ENCODE measurements around the gene TRAPPC5. TPM values are rescaled to one million over a fixed set of nuclear protein-coding genes. Genes with fewer than 3 reads are reported as not detected.

TRAPPC5 gene
- total RNA-seq, 2 donors from 2014 or later = 69.8 to 70.0 TPM

DNA sequence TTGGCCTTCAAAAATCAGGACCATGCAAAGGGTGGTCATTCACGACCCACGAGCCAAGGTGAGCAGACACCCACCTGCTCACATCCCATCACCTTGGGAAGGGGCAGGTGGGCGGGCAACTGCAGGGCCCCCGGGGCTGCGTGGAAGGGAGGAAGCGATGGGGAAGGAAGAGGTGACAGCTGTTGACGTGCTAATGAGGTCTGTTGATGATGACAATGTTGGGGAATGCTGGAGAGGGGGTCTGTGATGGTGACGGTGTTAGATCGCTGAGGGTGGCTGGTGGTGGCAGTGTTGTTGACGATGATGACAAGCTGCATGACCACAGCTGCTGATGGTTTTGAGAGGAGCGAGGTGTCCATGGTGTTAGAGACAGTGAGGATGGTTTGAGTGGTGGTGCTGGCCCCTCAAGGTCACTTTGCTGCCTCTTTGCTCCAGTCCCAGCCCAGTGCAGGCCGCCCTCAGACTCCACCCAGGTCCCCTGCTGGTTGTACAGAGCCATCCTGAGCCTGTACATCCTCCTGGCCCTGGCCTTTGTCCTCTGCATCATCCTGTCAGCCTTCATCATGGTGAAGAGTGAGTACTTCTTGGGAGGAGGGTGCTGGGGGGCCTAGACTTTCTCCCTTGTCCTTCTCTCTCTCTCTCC lies 2.8 kb upstream of the TRAPPC5 start:
- H3K27ac ChIP-seq = no peak overlapping the region
- ATAC-seq (ENCODE audit: insufficient number of reproducible peaks, low FRiP score, low read depth) (no peak), DNase-seq (ENCODE audit: low spot score) (no peak)
- no peak overlapping the region for H3K4me3 ChIP-seq
- H3K9me3 ChIP-seq = no peaks in the 10 kb centered on the region
- H3K27me3 ChIP-seq (replicated peaks; ENCODE audit: insufficient read depth) = no peaks in the 10 kb centered on the region
- H3K4me1 ChIP-seq (ENCODE audit: control insufficient read depth in 1 of 2, low read depth in 2 of 2) = peaks cover 5 to 17% of the 10 kb centered on the region in 2 donors
- TF ChIP-seq, protein P1, sequence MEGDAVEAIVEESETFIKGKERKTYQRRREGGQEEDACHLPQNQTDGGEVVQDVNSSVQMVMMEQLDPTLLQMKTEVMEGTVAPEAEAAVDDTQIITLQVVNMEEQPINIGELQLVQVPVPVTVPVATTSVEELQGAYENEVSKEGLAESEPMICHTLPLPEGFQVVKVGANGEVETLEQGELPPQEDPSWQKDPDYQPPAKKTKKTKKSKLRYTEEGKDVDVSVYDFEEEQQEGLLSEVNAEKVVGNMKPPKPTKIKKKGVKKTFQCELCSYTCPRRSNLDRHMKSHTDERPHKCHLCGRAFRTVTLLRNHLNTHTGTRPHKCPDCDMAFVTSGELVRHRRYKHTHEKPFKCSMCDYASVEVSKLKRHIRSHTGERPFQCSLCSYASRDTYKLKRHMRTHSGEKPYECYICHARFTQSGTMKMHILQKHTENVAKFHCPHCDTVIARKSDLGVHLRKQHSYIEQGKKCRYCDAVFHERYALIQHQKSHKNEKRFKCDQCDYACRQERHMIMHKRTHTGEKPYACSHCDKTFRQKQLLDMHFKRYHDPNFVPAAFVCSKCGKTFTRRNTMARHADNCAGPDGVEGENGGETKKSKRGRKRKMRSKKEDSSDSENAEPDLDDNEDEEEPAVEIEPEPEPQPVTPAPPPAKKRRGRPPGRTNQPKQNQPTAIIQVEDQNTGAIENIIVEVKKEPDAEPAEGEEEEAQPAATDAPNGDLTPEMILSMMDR (IDR thresholded peaks at IDR 0.05) = no peak
- H3K36me3 ChIP-seq = peaks cover 7% of the 10 kb centered on the region

DNA sequence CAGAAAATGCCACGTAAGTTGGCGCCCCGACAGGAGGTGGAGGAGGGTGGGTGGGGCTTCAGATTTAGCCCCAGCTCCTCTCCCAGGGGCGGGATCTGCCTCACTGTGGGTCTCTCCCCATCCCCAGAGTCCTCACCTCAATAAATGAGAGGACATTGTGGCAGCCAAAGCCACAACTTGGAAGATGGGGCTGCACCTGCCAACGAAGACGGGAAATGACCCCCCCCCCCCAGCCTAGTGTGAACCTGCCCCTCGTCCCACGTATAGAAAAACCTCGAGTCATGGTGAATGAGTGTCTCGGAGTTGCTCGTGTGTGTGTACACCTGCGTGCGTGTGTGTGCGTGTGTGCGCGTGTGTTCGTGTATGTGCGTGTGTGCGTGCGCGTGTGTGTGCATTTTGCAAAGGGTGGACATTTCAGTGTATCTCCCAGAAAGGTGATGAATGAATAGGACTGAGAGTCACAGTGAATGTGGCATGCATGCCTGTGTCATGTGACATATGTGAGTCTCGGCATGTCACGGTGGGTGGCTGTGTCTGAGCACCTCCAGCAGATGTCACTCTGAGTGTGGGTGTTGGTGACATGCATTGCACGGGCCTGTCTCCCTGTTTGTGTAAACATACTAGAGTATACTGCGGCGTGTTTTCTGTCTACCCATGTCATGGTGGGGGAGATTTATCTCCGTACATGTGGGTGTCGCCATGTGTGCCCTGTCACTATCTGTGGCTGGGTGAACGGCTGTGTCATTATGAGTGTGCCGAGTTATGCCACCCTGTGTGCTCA lies 1.5 kb upstream of the TRAPPC5 start:
- no peak for DNase-seq (ENCODE audit: low spot score)
- no peak overlapping the region for H3K27ac ChIP-seq
- TF ChIP-seq, protein P1 (IDR thresholded peaks at IDR 0.05) = no peak
- H3K4me1 ChIP-seq (ENCODE audit: control insufficient read depth in 1 of 2, low read depth in 2 of 2) = peaks cover 5 to 17% of the 10 kb centered on the region in 2 donors
- ATAC-seq (ENCODE audit: insufficient number of reproducible peaks, low FRiP score, low read depth) = no peak
- no peak overlapping the region for H3K4me3 ChIP-seq
- H3K36me3 ChIP-seq = peaks cover 18% of the 10 kb centered on the region
- no peaks in the 10 kb centered on the region for H3K27me3 ChIP-seq (replicated peaks; ENCODE audit: insufficient read depth)
- H3K9me3 ChIP-seq = no peaks in the 10 kb centered on the region

DNA sequence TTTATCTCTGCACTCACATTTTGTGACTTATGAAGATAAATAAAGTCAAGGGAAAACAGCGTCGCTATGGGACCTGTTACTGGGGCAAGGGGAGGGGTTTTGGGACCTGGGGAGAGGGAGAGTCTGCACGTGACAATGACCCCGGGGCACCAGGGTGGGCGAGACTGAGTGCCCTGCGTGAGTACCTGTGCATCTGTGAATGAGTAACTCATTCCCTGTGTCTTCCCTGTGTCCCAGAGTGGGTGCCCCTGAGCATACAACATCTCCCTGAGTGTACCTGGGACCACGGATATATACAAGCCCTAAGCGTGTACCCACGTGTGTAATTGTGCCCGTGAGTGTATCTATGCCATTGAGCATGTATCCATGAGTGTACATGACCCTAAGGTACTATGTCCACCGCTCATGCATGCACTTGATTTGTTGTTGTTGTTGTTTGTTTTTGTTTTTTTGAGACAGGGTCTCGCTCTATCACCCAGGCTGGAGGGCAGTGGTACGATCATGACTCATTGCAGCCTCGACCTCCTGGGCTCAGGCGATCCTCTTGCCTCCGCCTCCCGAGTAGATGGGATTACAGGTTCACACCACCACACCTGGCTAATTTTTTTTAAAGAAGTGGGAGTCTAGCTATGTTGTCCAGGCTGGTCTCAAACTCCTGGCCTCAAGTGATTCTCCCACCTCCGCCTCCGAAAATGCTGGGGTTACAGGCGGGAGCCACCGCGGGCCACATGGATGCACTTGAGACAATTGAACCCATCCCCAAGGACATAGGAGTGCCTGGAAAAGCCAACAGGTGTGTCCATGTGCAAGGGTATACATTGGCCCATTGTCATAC lies 645 bp upstream of the TRAPPC5 start:
- H3K9me3 ChIP-seq = no peaks in the 10 kb centered on the region
- DNase-seq (ENCODE audit: low spot score) (no peak), ATAC-seq (ENCODE audit: insufficient number of reproducible peaks, low FRiP score, low read depth) (no peak)
- no peaks in the 10 kb centered on the region for H3K27me3 ChIP-seq (replicated peaks; ENCODE audit: insufficient read depth)
- peaks cover 19% of the 10 kb centered on the region for H3K36me3 ChIP-seq
- peaks cover 5 to 17% of the 10 kb centered on the region in 2 donors for H3K4me1 ChIP-seq (ENCODE audit: control insufficient read depth in 1 of 2, low read depth in 2 of 2)
- TF ChIP-seq, protein P1 (IDR thresholded peaks at IDR 0.05) = no peak
- H3K4me3 ChIP-seq = peak overlapping the region; percentile 100
- no peak overlapping the region for H3K27ac ChIP-seq

DNA sequence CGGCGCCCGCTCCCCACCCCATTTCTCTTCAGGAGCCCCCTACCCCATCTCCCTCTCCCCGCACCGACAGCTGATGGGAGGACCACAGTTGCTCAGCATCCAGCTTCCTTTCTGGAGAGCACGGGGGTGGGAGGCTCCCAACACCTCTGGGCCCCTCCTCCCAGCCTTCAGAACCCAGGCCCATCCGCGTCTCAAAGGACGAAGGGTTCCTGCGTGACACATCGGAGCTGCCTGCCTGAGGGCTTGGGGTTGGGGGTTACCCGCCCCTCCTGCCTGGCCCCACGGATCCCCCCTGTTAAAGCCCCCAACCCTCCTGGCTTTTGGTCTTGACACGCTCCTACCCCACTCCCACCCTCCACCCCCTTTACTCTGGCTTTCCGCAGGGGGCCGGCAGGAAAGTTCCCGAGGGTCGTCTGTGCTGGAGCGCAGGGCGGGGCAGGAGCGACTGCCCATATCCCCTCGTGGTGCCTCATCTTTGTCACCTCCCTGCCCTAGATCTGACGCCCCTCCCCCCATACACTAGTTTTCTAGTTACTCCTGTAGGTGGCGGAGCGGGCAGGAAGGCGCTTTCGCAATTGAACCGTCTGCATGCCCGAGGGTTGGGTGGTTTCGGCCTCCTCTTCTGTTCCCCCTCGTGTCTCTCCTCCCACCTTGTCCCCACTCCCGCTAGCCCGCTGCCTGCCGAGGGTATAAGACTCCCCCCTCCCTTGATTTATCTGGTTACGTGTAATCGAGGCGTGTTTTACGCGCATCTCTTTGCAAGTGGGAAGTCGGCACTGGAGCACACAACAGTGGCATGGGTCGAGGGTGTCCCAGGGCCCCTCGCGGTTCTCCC lies 924 bp downstream of the TRAPPC5 start:
- H3K27ac ChIP-seq = peak overlapping the region; percentile 41 to 57
- TF ChIP-seq, protein P1 (IDR thresholded peaks at IDR 0.05) = peak; percentile 26
- no peaks in the 10 kb centered on the region for H3K27me3 ChIP-seq (replicated peaks; ENCODE audit: insufficient read depth)
- peaks cover 22% of the 10 kb centered on the region for H3K36me3 ChIP-seq
- H3K4me1 ChIP-seq (ENCODE audit: control insufficient read depth in 1 of 2, low read depth in 2 of 2) = peaks cover 5 to 17% of the 10 kb centered on the region in 2 donors
- DNase-seq (ENCODE audit: low spot score) (peak; percentile 69), ATAC-seq (ENCODE audit: insufficient number of reproducible peaks, low FRiP score, low read depth) (no peak)
- H3K9me3 ChIP-seq = no peaks in the 10 kb centered on the region
- H3K4me3 ChIP-seq = peak overlapping the region; percentile 100

Measured in thoracic aorta (tissue), 2 donors.